K562 (cell line): ENCODE measurements around the gene COMMD1. TPM values are rescaled to one million over a fixed set of nuclear protein-coding genes. Genes with fewer than 3 reads are reported as not detected.

Source experiments
- ARNT ChIP-seq, 2 experiments: fragments of 450-650 bp; IDR thresholded peaks; 2 replicates each; pipeline ENCODE4 v1.6.1; 2016; ENCODE audit warnings: mild to moderate bottlenecking in 1 of 2
- ATF7 ChIP-seq: fragments of 450-650 bp; IDR thresholded peaks from 2 replicates; pipeline ENCODE4 v1.7.1; 2014; ENCODE audit warnings: mild to moderate bottlenecking, moderate library complexity
- CBFA2T2 ChIP-seq: fragments of 450-650 bp; conservative IDR thresholded peaks from 2 replicates; pipeline ENCODE4 v1.6.1; 2017; ENCODE audit warnings: mild to moderate bottlenecking
- CBFB ChIP-seq: sonication (generic); formaldehyde crosslinking; IDR thresholded peaks from 2 replicates; pipeline ENCODE4 v1.4.0; 2020; ENCODE audit warnings: mild to moderate bottlenecking, missing genetic modification reagents
- DPF2 ChIP-seq: fragments of 450-650 bp; IDR thresholded peaks from 2 replicates; pipeline ENCODE4 v1.6.1; 2016
- E2F4 ChIP-seq: sonication (generic); formaldehyde crosslinking; IDR thresholded peaks from 2 replicates; pipeline ENCODE4 v1.8.0; 2022; ENCODE audit warnings: mild to moderate bottlenecking, low read depth, missing genetic modification reagents
- E2F5 ChIP-seq: sonication (generic); formaldehyde crosslinking; IDR thresholded peaks from 2 replicates; pipeline ENCODE4 v1.8.0; 2022; ENCODE audit warnings: mild to moderate bottlenecking, missing genetic modification reagents
- EWSR1 ChIP-seq: fragments of 450-650 bp; IDR thresholded peaks from 2 replicates; pipeline ENCODE4 v1.6.1; 2018; ENCODE audit warnings: borderline replicate concordance, mild to moderate bottlenecking, low read depth, moderate library complexity; ENCODE audit not compliant: partially characterized antibody
- HES1 ChIP-seq: fragments of 450-650 bp; IDR thresholded peaks from 2 replicates; pipeline ENCODE4 v1.6.1; 2016; ENCODE audit warnings: low read depth, mild to moderate bottlenecking, moderate library complexity
- ID3 ChIP-seq, 2 experiments: fragments of 250-450 bp in 1 of 2; fragments of 450-650 bp in 1 of 2; sonication (Bioruptor Pico) in 1 of 2; IDR thresholded peaks; 2 replicates each; pipeline versions ENCODE4 v1.6.1 to v1.8.0; 2016 to 2021; ENCODE audit warnings: mild to moderate bottlenecking in 2 of 2, moderate library complexity in 2 of 2, missing compliant biosample characterization in 1 of 2, missing genetic modification characterization in 1 of 2
- KDM1A ChIP-seq, 2 experiments: fragments of 450-650 bp; IDR thresholded peaks; 2 replicates each; pipeline ENCODE4 v1.6.1; 2016; ENCODE audit warnings: mild to moderate bottlenecking in 2 of 2
- LEF1 ChIP-seq: fragments of 450-650 bp; IDR thresholded peaks from 2 replicates; pipeline ENCODE4 v1.6.1; 2016; ENCODE audit warnings: mild to moderate bottlenecking
- MECOM ChIP-seq: fragments of 250-450 bp; sonication (Bioruptor Pico); IDR thresholded peaks from 2 replicates; pipeline ENCODE4 v1.8.0; 2022; ENCODE audit warnings: inconsistent platforms
- MEIS2 ChIP-seq: fragments of 450-650 bp; IDR thresholded peaks from 2 replicates; pipeline ENCODE4 v1.6.1; 2014; ENCODE audit warnings: mild to moderate bottlenecking; ENCODE audit not compliant: partially characterized antibody
- PHB ChIP-seq: fragments of 250-450 bp; sonication (Bioruptor Pico); IDR thresholded peaks from 2 replicates; pipeline ENCODE4 v1.5.0; 2021
- RBM25 ChIP-seq: fragments of 200-400 bp; formaldehyde crosslinking; IDR thresholded peaks from 2 replicates; pipeline ENCODE4 v1.6.1; 2018; ENCODE audit warnings: low read length, low read depth, moderate library complexity; ENCODE audit not compliant: severe bottlenecking
- ZEB2 ChIP-seq: fragments of 450-650 bp; IDR thresholded peaks from 2 replicates; pipeline ENCODE4 v1.6.1; 2016
- ZFP1 ChIP-seq: fragments of 450-650 bp; formaldehyde crosslinking; IDR thresholded peaks from 2 replicates; pipeline ENCODE4 v1.4.0; 2020; ENCODE audit warnings: mild to moderate bottlenecking, mixed read lengths
- ZNF785 ChIP-seq: fragments of 250-450 bp; sonication (Bioruptor Pico); IDR thresholded peaks from 2 replicates; pipeline ENCODE4 v1.4.0; 2020; ENCODE audit warnings: mild to moderate bottlenecking
- polyA plus RNA-seq, 8 experiments: library from polyadenylated mRNA; depleted of rRNA in 4 of 8; stranded (reverse) in 5 of 8; unstranded in 3 of 8; fragments of >200 nt; fragmentation: Nextera tagmentation in 2 of 8; fragmentation: Illumina TruSeq in 1 of 8; extraction: Ambion mirVana in 2 of 8; extraction: Trizol in 1 of 8; gene quantifications; 2 replicates each; pipeline versions ENCODE4 v1.2.1 to v1.2.3, GENCODE V29; 2011 to 2014; ENCODE audit warnings: inconsistent platforms in 1 of 8, missing spikeins in 1 of 8
- total RNA-seq, 7 experiments: library from RNA; depleted of rRNA in 6 of 7; stranded (reverse); fragments of >200 nt in 6 of 7; fragmentation: Illumina TruSeq in 2 of 7; extraction: Trizol in 2 of 7; gene quantifications; 2 replicates each; pipeline versions ENCODE4 v1.2.1 to v1.2.3, GENCODE V29; 2011 to 2021; ENCODE audit warnings: low replicate concordance in 1 of 7
- TF ChIP-seq, protein P1 (sequence below): fragments of 200-800 bp; sonication (Bioruptor generic); IDR thresholded peaks from 2 replicates; pipeline ENCODE4 v1.6.1; 2017; ENCODE audit warnings: missing genetic modification characterization, missing compliant biosample characterization
- TF ChIP-seq, protein P2 (sequence below): fragments of 450-650 bp; IDR thresholded peaks from 2 replicates; pipeline ENCODE4 v1.6.1; 2016
- TF ChIP-seq, protein P3 (sequence below): IDR thresholded peaks from 2 replicates; pipeline ENCODE4 v1.6.1; 2011; ENCODE audit not compliant: insufficient read length; ENCODE audit errors: extremely low read depth

Gene COMMD1
- total and polyA plus RNA-seq, 9 of the 15 experiments (the other 6 are each of a cell fraction or from before 2014, with no cell fraction given) = 14.4 to 77.0 (median 21.4) TPM

- TF ChIP-seq LEF1 (peak; percentile 65; the same call in 1 of the 2 replicates), EWSR1 (no peak), DPF2 (peak; percentile 89), ARNT (IDR thresholded peaks at IDR 0.05) (0 out of 4 replicates have a peak, but pooled peaks of 1 of the 2 experiments have one; percentile 44), KDM1A (IDR thresholded peaks at IDR 0.05) (peak; percentile 74 to 77), RBM25 (no peak), CBFA2T2 (peak; percentile 84), E2F5 (CRISPR knock-in tag) (no peak), CBFB (no peak), ZNF785 (CRISPR knock-in tag) (no peak), ZFP1 (CRISPR knock-in tag) (no peak), MECOM (CRISPR knock-in tag) (peak; percentile 72; the same call in 1 of the 2 replicates), PHB (no peak), ID3 (CRISPR knock-in tag; IDR thresholded peaks at IDR 0.05) (no peak), ID3 (tag; IDR thresholded peaks at IDR 0.05) (0 out of 2 replicates have a peak, but pooled peaks have one; percentile 28), E2F4 (CRISPR knock-in tag) (no peak), ZEB2 (peak; percentile 72), MEIS2 (peak; percentile 87), HES1 (0 out of 2 replicates have a peak, but pooled peaks have one; percentile 54), ATF7 (peak; percentile 41; the same call in 1 of the 2 replicates)
- TF ChIP-seq, protein P1, sequence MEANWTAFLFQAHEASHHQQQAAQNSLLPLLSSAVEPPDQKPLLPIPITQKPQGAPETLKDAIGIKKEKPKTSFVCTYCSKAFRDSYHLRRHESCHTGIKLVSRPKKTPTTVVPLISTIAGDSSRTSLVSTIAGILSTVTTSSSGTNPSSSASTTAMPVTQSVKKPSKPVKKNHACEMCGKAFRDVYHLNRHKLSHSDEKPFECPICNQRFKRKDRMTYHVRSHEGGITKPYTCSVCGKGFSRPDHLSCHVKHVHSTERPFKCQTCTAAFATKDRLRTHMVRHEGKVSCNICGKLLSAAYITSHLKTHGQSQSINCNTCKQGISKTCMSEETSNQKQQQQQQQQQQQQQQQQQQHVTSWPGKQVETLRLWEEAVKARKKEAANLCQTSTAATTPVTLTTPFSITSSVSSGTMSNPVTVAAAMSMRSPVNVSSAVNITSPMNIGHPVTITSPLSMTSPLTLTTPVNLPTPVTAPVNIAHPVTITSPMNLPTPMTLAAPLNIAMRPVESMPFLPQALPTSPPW (CRISPR knock-in tag) = peak; percentile 52
- TF ChIP-seq, protein P2, sequence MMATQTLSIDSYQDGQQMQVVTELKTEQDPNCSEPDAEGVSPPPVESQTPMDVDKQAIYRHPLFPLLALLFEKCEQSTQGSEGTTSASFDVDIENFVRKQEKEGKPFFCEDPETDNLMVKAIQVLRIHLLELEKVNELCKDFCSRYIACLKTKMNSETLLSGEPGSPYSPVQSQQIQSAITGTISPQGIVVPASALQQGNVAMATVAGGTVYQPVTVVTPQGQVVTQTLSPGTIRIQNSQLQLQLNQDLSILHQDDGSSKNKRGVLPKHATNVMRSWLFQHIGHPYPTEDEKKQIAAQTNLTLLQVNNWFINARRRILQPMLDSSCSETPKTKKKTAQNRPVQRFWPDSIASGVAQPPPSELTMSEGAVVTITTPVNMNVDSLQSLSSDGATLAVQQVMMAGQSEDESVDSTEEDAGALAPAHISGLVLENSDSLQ = peak; percentile 52; the same call in 1 of the 2 replicates
- TF ChIP-seq, protein P3, sequence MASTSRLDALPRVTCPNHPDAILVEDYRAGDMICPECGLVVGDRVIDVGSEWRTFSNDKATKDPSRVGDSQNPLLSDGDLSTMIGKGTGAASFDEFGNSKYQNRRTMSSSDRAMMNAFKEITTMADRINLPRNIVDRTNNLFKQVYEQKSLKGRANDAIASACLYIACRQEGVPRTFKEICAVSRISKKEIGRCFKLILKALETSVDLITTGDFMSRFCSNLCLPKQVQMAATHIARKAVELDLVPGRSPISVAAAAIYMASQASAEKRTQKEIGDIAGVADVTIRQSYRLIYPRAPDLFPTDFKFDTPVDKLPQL = no peak
Measured at GRCh38 chr2:62163106-62163831, 257.8 kb downstream of the COMMD1 start (continued).
